ENCODE data around the gene CLMN.

CLMN gene

GRCh38 chr14:95312311-95312710, 7.4 kb downstream of the CLMN start:
- no peak for DNase-seq (ENCODE audit: low read depth in 2 of 2)
- TF ChIP-seq, protein P1, sequence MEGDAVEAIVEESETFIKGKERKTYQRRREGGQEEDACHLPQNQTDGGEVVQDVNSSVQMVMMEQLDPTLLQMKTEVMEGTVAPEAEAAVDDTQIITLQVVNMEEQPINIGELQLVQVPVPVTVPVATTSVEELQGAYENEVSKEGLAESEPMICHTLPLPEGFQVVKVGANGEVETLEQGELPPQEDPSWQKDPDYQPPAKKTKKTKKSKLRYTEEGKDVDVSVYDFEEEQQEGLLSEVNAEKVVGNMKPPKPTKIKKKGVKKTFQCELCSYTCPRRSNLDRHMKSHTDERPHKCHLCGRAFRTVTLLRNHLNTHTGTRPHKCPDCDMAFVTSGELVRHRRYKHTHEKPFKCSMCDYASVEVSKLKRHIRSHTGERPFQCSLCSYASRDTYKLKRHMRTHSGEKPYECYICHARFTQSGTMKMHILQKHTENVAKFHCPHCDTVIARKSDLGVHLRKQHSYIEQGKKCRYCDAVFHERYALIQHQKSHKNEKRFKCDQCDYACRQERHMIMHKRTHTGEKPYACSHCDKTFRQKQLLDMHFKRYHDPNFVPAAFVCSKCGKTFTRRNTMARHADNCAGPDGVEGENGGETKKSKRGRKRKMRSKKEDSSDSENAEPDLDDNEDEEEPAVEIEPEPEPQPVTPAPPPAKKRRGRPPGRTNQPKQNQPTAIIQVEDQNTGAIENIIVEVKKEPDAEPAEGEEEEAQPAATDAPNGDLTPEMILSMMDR (IDR thresholded peaks at IDR 0.05; ENCODE audit: low read depth, low read length) = no peak
- no peak overlapping the region for H3K4me3 ChIP-seq (replicated peaks in 1 of 2; ENCODE audit: low read depth in 2 of 2, low read length in 2 of 2)

DNA sequence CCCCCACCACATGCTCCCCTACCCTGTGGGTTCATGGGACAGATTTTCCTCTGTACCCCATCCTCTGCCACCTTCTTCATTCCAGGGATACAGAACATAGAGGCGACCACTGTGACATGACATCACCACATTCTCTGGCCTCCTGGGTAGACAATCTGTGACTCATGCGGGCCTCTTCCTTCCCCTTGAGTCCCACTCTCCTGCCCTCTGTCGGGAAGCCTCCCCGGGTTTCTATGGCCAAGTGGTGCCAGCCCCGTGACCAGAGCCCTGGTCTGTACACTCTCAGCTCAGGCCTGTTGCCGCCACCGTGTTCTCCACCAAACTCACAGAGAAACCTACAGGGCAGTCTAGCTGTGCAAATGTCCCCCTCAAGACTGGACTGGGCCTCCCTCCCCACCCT, 8.0 kb downstream of the CLMN start:
- TF ChIP-seq, protein P1 (IDR thresholded peaks at IDR 0.05; ENCODE audit: low read depth, low read length) = no peak
- H3K4me3 ChIP-seq (replicated peaks in 1 of 2; ENCODE audit: low read depth in 2 of 2, low read length in 2 of 2) = no peak overlapping the region
- DNase-seq (ENCODE audit: low read depth in 2 of 2) = peak in 1 of 2 donors; percentile 60

- DNase-seq (ENCODE audit: low read depth in 2 of 2) = no peak
- H3K4me3 ChIP-seq (replicated peaks in 1 of 2; ENCODE audit: low read depth in 2 of 2, low read length in 2 of 2) = no peak overlapping the region
- TF ChIP-seq, protein P1 (IDR thresholded peaks at IDR 0.05; ENCODE audit: low read depth, low read length) = no peak
Measured at GRCh38 chr14:95310635-95311380, 8.9 kb downstream of the CLMN start.

- DNase-seq (ENCODE audit: low read depth in 2 of 2) = no peak
- H3K4me3 ChIP-seq (replicated peaks in 1 of 2; ENCODE audit: low read depth in 2 of 2, low read length in 2 of 2) = no peak overlapping the region
- TF ChIP-seq, protein P1 (IDR thresholded peaks at IDR 0.05; ENCODE audit: low read depth, low read length) = no peak
Measured at GRCh38 chr14:95309261-95310051, 10.3 kb downstream of the CLMN start.

DNA sequence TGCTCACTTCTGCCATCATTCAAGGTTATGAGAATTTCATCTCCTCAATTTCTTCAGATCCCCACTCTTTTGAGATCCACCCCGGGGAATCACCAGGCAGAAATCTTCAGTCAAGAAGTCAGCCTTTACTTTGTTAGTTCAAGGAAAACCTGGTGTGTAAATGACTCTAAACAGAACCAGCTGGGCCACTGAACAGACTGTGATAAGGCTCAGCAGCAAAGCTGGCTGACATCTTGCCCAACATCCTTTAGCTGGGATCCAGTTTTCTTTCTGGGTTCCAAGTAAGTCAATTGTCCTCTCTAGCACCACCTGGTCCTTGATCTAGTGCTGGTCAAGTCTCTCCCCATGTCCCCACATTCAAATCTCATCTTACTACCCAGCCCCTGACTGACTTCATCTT, 11.6 kb downstream of the CLMN start:
- H3K4me3 ChIP-seq (replicated peaks in 1 of 2; ENCODE audit: low read depth in 2 of 2, low read length in 2 of 2) = no peak overlapping the region
- TF ChIP-seq, protein P1 (IDR thresholded peaks at IDR 0.05; ENCODE audit: low read depth, low read length) = no peak
- no peak for DNase-seq (ENCODE audit: low read depth in 2 of 2)

DNA sequence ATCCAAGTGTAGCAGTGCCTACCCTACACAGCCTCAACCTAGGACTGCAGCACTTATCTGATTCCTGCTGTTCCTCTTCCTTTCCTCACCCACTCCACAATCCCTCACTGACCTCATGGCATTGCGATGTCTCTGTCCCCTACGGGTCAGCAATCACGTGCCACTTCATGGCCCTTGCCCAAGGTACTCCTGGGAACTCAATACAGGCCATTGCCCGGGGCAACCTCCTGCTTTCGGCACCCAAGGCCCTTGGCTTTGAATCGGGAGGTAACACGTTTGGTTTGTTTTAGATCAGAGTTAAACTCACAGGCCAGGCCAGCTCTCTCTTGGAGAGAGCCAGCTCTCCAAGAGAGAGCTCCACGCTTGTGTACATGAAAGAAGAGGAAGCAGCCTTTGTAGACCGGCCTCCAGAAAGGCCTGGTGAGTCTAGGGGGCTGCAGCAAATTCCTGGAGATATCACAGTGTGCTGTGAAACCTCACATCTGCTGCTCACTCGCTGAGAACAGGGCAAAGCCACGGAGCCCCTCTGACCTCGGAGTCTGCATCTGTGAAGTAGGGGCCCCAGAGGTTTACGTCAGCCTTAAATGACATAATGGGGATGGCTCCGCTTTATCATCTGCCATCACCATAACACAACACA, 12.2 kb downstream of the CLMN start:
- no peak overlapping the region for H3K4me3 ChIP-seq (replicated peaks in 1 of 2; ENCODE audit: low read depth in 2 of 2, low read length in 2 of 2)
- no peak for DNase-seq (ENCODE audit: low read depth in 2 of 2)
- TF ChIP-seq, protein P1 (IDR thresholded peaks at IDR 0.05; ENCODE audit: low read depth, low read length) = no peak

Data from cardiac fibroblast (primary cell).